Astrocyte (in vitro differentiated cells and primary cell): Measurements from ENCODE around the gene CD8B2. TPM values are rescaled to one million over a fixed set of nuclear protein-coding genes. Genes with fewer than 3 reads are reported as not detected.

Experiments used
- DNase-seq: peaks from one replicate; pipeline ENCODE4 v3.0.0-alpha.2; 2010; ENCODE audit warnings: low read depth
- FAIRE-seq: peaks from 2 replicates; lab custom pipeline; 2011; peaks lifted over from hg19 to GRCh38; lab: Jason Lieb, UNC
- H2AFZ ChIP-seq: 2 replicates; pipeline ENCODE4 v1.6.0; 2012; ENCODE audit warnings: low read depth, low read length, inconsistent platforms
- H3K27ac ChIP-seq: 2 replicates; pipeline ENCODE4 v1.5.1; 2011; ENCODE audit warnings: low read depth, low read length, inconsistent platforms
- H3K27me3 ChIP-seq: 2 replicates; pipeline ENCODE4 v1.6.0; 2011; ENCODE audit warnings: low read length, inconsistent platforms; ENCODE audit not compliant: insufficient read depth
- H3K36me3 ChIP-seq: 2 replicates; pipeline ENCODE4 v1.5.1; 2011; ENCODE audit warnings: low read length, inconsistent platforms; ENCODE audit not compliant: insufficient read depth
- H3K4me1 ChIP-seq: 2 replicates; pipeline ENCODE4 v1.5.1; 2011; ENCODE audit warnings: low read length, inconsistent platforms; ENCODE audit not compliant: insufficient read depth
- H3K4me2 ChIP-seq: 2 replicates; pipeline ENCODE4 v1.6.0; 2012; ENCODE audit warnings: low read length, inconsistent platforms
- H3K4me3 ChIP-seq: 2 replicates; pipeline ENCODE4 v1.5.1; 2011; ENCODE audit warnings: low read depth, mild to moderate bottlenecking, low read length, inconsistent platforms; ENCODE audit not compliant: insufficient read depth
- H3K79me2 ChIP-seq: 2 replicates; pipeline ENCODE4 v1.6.0; 2012; ENCODE audit warnings: mild to moderate bottlenecking, low read length, inconsistent platforms; ENCODE audit not compliant: insufficient read depth
- H3K9ac ChIP-seq: 2 replicates; pipeline ENCODE4 v1.6.0; 2012; ENCODE audit warnings: mild to moderate bottlenecking, low read length, inconsistent platforms
- H3K9me3 ChIP-seq: 2 replicates; pipeline ENCODE4 v1.5.1; 2012; ENCODE audit warnings: low read depth, mild to moderate bottlenecking, low read length, inconsistent platforms; ENCODE audit not compliant: insufficient read depth
- H4K20me1 ChIP-seq: 2 replicates; pipeline ENCODE4 v1.6.0; 2012; ENCODE audit warnings: low read length, inconsistent platforms; ENCODE audit not compliant: insufficient read depth
- H3K27ac Mint-ChIP-seq: one replicate; pipeline ENCODE4 v1.8.0; 2021; ENCODE audit warnings: mild to moderate bottlenecking, mixed read lengths; ENCODE audit not compliant: unreplicated experiment
- H3K27me3 Mint-ChIP-seq: one replicate; pipeline ENCODE4 v1.8.0; 2021; ENCODE audit warnings: low read depth, mixed read lengths; ENCODE audit not compliant: unreplicated experiment
- H3K36me3 Mint-ChIP-seq: one replicate; pipeline ENCODE4 v1.8.0; 2021; ENCODE audit warnings: low read depth, mixed read lengths; ENCODE audit not compliant: unreplicated experiment
- H3K4me1 Mint-ChIP-seq: one replicate; pipeline ENCODE4 v1.8.0; 2021; ENCODE audit warnings: low read depth, mixed read lengths; ENCODE audit not compliant: unreplicated experiment
- H3K4me3 Mint-ChIP-seq: one replicate; pipeline ENCODE4 v1.8.0; 2021; ENCODE audit warnings: mild to moderate bottlenecking, moderate library complexity, mixed read lengths; ENCODE audit not compliant: unreplicated experiment
- H3K9me3 Mint-ChIP-seq: one replicate; pipeline ENCODE4 v1.8.0; 2021; ENCODE audit warnings: mild to moderate bottlenecking, mixed read lengths; ENCODE audit not compliant: unreplicated experiment
- EZH2 ChIP-seq: IDR thresholded peaks from 2 replicates; pipeline ENCODE4 v1.6.1; 2012; ENCODE audit warnings: mild to moderate bottlenecking, low read length, inconsistent platforms; ENCODE audit not compliant: insufficient read depth
- total RNA-seq: library from RNA; stranded (reverse); gene quantifications from 2 replicates; pipeline ENCODE4 v1.2.1, GENCODE V29; 2021
- TF ChIP-seq, protein P1 (sequence below): IDR thresholded peaks from 2 replicates; pipeline ENCODE4 v1.5.1; 2011; ENCODE audit warnings: low read depth, mild to moderate bottlenecking, inconsistent platforms, low read length, moderate library complexity; ENCODE audit not compliant: insufficient read depth

The CD8B2 gene
- total RNA-seq, 1 donor from 2014 or later, result not detected

DNA sequence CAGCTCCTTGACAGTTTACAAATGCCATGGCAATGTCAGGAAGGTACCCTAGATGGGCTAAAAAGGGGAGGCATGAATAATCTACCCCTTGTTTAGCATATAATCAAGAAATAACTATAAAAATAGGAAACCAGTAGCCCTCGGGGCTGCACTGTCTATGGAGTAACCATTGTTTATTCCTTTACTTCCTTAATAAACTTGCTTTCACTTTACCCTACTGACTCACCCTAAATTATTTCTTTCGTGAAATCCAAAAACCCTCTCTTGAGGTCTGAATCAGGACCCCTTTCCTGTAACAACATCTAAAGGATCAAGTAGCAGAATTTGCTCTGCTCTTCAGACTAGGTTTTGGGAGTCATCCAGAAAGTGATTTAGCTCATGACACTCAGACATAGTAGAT lies 43.7 kb downstream of the CD8B2 start:
- Histone ChIP-seq H3K4me1 (no peaks in the 10 kb centered on the region), H3K79me2 (no peaks in the 10 kb centered on the region), H3K4me2 (no peak overlapping the region), H3K9me3 (no peaks in the 10 kb centered on the region), H2AFZ (no peak overlapping the region), H4K20me1 (no peaks in the 10 kb centered on the region), H3K4me3 (no peak overlapping the region), H3K36me3 (no peaks in the 10 kb centered on the region), H3K9ac (no peak overlapping the region), H3K27me3 (peaks cover 3% of the 10 kb centered on the region), H3K27ac (no peak overlapping the region)
- Mint-ChIP-seq H3K27ac (no peak overlapping the region), H3K9me3 (peaks cover 6% of the 10 kb centered on the region), H3K4me1 (peaks cover 5% of the 10 kb centered on the region), H3K27me3 (peaks cover 37% of the 10 kb centered on the region), H3K36me3 (no peaks in the 10 kb centered on the region), H3K4me3 (no peak overlapping the region)
- FAIRE-seq, result no peak
- TF ChIP-seq, protein P1, sequence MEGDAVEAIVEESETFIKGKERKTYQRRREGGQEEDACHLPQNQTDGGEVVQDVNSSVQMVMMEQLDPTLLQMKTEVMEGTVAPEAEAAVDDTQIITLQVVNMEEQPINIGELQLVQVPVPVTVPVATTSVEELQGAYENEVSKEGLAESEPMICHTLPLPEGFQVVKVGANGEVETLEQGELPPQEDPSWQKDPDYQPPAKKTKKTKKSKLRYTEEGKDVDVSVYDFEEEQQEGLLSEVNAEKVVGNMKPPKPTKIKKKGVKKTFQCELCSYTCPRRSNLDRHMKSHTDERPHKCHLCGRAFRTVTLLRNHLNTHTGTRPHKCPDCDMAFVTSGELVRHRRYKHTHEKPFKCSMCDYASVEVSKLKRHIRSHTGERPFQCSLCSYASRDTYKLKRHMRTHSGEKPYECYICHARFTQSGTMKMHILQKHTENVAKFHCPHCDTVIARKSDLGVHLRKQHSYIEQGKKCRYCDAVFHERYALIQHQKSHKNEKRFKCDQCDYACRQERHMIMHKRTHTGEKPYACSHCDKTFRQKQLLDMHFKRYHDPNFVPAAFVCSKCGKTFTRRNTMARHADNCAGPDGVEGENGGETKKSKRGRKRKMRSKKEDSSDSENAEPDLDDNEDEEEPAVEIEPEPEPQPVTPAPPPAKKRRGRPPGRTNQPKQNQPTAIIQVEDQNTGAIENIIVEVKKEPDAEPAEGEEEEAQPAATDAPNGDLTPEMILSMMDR, result no peak
- TF ChIP-seq EZH2, result no peak
- no peak for DNase-seq

DNA sequence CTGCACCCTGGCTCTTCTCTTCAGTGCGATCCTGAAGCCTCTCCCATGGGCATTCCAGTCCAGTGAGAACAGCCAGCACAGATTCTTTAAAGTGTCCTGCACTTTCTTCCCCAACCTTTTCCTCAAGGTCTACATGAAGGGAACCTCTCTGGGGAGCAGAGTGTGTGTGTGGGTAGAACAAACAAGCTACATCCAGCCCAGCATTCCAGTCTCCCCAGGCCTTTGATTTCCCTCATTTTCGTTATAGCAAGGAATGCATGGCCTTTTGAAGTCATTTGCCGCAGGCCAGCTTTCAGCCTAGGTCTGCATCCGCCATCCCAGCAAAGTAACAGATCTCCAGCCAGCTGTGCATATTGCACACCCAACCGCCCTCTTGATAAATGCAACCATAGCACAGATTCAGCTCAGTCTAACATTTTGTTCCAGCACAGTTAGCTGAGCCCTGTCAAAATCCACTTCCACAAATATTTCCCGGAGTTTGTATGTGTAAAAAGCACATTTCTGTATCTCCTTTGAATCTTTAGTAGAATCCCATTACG lies 44.6 kb downstream of the CD8B2 start:
- no peaks in the 10 kb centered on the region for H3K9me3 ChIP-seq
- DNase-seq, result no peak

DNA sequence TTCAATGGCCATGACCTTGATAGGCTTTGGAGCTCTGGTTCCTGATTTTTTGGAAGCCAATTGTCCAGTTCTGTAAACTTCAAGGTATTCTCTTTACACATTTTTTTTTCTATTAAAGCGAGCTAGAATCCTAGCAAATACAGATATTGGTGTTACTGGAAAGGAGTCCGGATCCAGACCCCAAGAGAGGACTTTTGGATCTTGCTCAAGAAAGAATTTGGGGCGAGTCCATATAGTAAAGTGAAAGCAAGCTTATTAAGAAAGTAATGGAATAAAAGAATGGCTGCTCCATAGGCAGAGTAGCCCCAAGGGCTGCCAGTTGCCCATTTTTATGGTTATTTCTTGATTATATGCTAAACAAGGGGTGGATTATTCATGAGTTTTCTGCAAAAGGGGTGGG lies 45.1 kb downstream of the CD8B2 start:
- Mint-ChIP-seq H3K4me1 (peaks cover 5% of the 10 kb centered on the region), H3K27me3 (peaks cover 40% of the 10 kb centered on the region), H3K9me3 (peaks cover 6% of the 10 kb centered on the region), H3K36me3 (no peaks in the 10 kb centered on the region), H3K4me3 (no peak overlapping the region), H3K27ac (no peak overlapping the region)
- Histone ChIP-seq H3K9ac (no peak overlapping the region), H3K27me3 (peaks cover 3% of the 10 kb centered on the region), H3K4me1 (no peaks in the 10 kb centered on the region), H3K36me3 (no peaks in the 10 kb centered on the region), H4K20me1 (no peaks in the 10 kb centered on the region), H3K4me2 (no peak overlapping the region), H2AFZ (no peak overlapping the region), H3K27ac (no peak overlapping the region), H3K4me3 (no peak overlapping the region), H3K9me3 (no peaks in the 10 kb centered on the region), H3K79me2 (no peaks in the 10 kb centered on the region)
- DNase-seq (no peak), FAIRE-seq (no peak)
- no peak for TF ChIP-seq EZH2
- TF ChIP-seq, protein P1, result no peak

More for the DNA sequence above, 44.6 kb downstream of the CD8B2 start:
- Histone ChIP-seq H3K27me3 (peaks cover 3% of the 10 kb centered on the region), H2AFZ (no peak overlapping the region), H3K36me3 (no peaks in the 10 kb centered on the region), H3K9ac (no peak overlapping the region), H3K4me3 (no peak overlapping the region), H3K27ac (no peak overlapping the region), H3K4me1 (no peaks in the 10 kb centered on the region), H4K20me1 (no peaks in the 10 kb centered on the region), H3K79me2 (no peaks in the 10 kb centered on the region), H3K4me2 (no peak overlapping the region)
- H3K27ac Mint-ChIP-seq, result no peak overlapping the region
- no peak overlapping the region for H3K4me3 Mint-ChIP-seq
- peaks cover 6% of the 10 kb centered on the region for H3K9me3 Mint-ChIP-seq
- no peak for TF ChIP-seq EZH2
- TF ChIP-seq, protein P1, result no peak
- FAIRE-seq, result no peak
- H3K4me1 Mint-ChIP-seq, result peaks cover 5% of the 10 kb centered on the region
- no peaks in the 10 kb centered on the region for H3K36me3 Mint-ChIP-seq
- H3K27me3 Mint-ChIP-seq, result peaks cover 37% of the 10 kb centered on the region
